Activated naive CD4-positive, alpha-beta T cell treated with anti-CD3 and anti-CD28 coated beads for 36 hours (primary cell): Measurements from ENCODE around the gene BNIP5. TPM values are rescaled to one million over a fixed set of nuclear protein-coding genes. Genes with fewer than 3 reads are reported as not detected.

ENCODE experiments used
- CTCF ChIA-PET: fragments of 350-600 bp; sonication (Branson Sonifier 250); formaldehyde crosslinking; loops from one replicate; lab custom pipeline; 2021; ENCODE audit warnings: antibody characterized with exemption; lab: Charles Lee
- DNase-seq: peaks from one replicate; pipeline ENCODE4 v3.0.0-alpha.2; 2020
- H3K27ac Mint-ChIP-seq: one replicate; pipeline ENCODE4 v1.8.0; 2021; ENCODE audit warnings: mild to moderate bottlenecking, mixed read lengths
- H3K27me3 Mint-ChIP-seq: one replicate; pipeline ENCODE4 v1.8.0; 2021; ENCODE audit warnings: low read depth, mixed read lengths
- H3K36me3 Mint-ChIP-seq: one replicate; pipeline ENCODE4 v1.8.0; 2021; ENCODE audit warnings: low read depth, mixed read lengths
- H3K4me1 Mint-ChIP-seq: one replicate; pipeline ENCODE4 v1.8.0; 2021; ENCODE audit warnings: low read depth, mixed read lengths
- H3K4me3 Mint-ChIP-seq: one replicate; pipeline ENCODE4 v1.8.0; 2021; ENCODE audit warnings: mild to moderate bottlenecking, moderate library complexity, mixed read lengths
- H3K9me3 Mint-ChIP-seq: one replicate; pipeline ENCODE4 v1.8.0; 2021; ENCODE audit warnings: mixed read lengths
- intact Hi-C: fragments of 100-400 bp; cut with micrococcal nuclease; formaldehyde crosslinking; loops from one replicate; pipeline ENCODE4 v1.15.1; 2023
- total RNA-seq, 2 experiments: library from RNA; stranded (reverse); gene quantifications; one replicate each; pipeline ENCODE4 v1.2.3, GENCODE V29; 2021

The BNIP5 gene
- total RNA-seq, 2 experiments from 2014 or later: not detected

GRCh38 chr6:36277946-36278470 lies 58.7 kb downstream of the BNIP5 start:
- no peak for DNase-seq
- Mint-ChIP-seq H3K27me3 (peaks cover 8% of the 10 kb centered on the region), H3K4me1 (no peaks in the 10 kb centered on the region), H3K27ac (no peak overlapping the region), H3K36me3 (no peaks in the 10 kb centered on the region), H3K9me3 (no peaks in the 10 kb centered on the region), H3K4me3 (no peak overlapping the region)
- CTCF ChIA-PET: no interaction called here
- intact Hi-C loops: no loop called here

- no peaks in the 10 kb centered on the region for H3K4me1 Mint-ChIP-seq
- no peak overlapping the region for H3K4me3 Mint-ChIP-seq
- peaks cover 7% of the 10 kb centered on the region for H3K27me3 Mint-ChIP-seq
- H3K27ac Mint-ChIP-seq: no peak overlapping the region
- no peaks in the 10 kb centered on the region for H3K9me3 Mint-ChIP-seq
- no peak for DNase-seq
- CTCF ChIA-PET: no interaction called here
- H3K36me3 Mint-ChIP-seq: no peaks in the 10 kb centered on the region
- intact Hi-C loops: no loop called here
Measured at GRCh38 chr6:36276581-36277536, 59.8 kb downstream of the BNIP5 start.

- Mint-ChIP-seq H3K27me3 (peaks cover 2% of the 10 kb centered on the region), H3K9me3 (no peaks in the 10 kb centered on the region), H3K27ac (no peak overlapping the region), H3K4me3 (no peak overlapping the region), H3K4me1 (no peaks in the 10 kb centered on the region), H3K36me3 (no peaks in the 10 kb centered on the region)
- CTCF ChIA-PET: no interaction called here
- DNase-seq: no peak
- intact Hi-C loops: no loop called here
Measured at GRCh38 chr6:36273802-36274514, 62.7 kb downstream of the BNIP5 start.

GRCh38 chr6:36273067-36273466 lies 63.6 kb downstream of the BNIP5 start:
- H3K27ac Mint-ChIP-seq: no peak overlapping the region
- H3K4me1 Mint-ChIP-seq: no peaks in the 10 kb centered on the region
- H3K27me3 Mint-ChIP-seq: peaks cover 2% of the 10 kb centered on the region
- no peak for DNase-seq
- no peaks in the 10 kb centered on the region for H3K9me3 Mint-ChIP-seq
- CTCF ChIA-PET: no interaction called here
- H3K36me3 Mint-ChIP-seq: no peaks in the 10 kb centered on the region
- H3K4me3 Mint-ChIP-seq: no peak overlapping the region
- intact Hi-C loops: no loop called here

GRCh38 chr6:36272234-36272633 lies 64.5 kb downstream of the BNIP5 start:
- Mint-ChIP-seq H3K27ac (no peak overlapping the region), H3K36me3 (no peaks in the 10 kb centered on the region), H3K4me1 (no peaks in the 10 kb centered on the region), H3K4me3 (no peak overlapping the region), H3K27me3 (peaks cover 2% of the 10 kb centered on the region), H3K9me3 (no peaks in the 10 kb centered on the region)
- DNase-seq: no peak
- CTCF ChIA-PET: interaction anchor here (1.3 to 1.6 kb wide), 2 partner anchors 30 to 69 kb away, joined by 3 to 4 read pairs; no protein-coding TSS in a partner anchor
- intact Hi-C loops: no loop called here

- H3K4me3 Mint-ChIP-seq: no peak within 1 kb of the TSS
- H3K27me3 Mint-ChIP-seq: peaks cover 2% of the 10 kb centered on the region
- no peak within 1 kb of the TSS for H3K27ac Mint-ChIP-seq
- no peaks in the 10 kb centered on the region for H3K4me1 Mint-ChIP-seq
- intact Hi-C loops: no loop called here
- CTCF ChIA-PET: no interaction called here
- H3K9me3 Mint-ChIP-seq: no peaks in the 10 kb centered on the region
- DNase-seq: no peak
- no peaks in the 10 kb centered on the region for H3K36me3 Mint-ChIP-seq
Measured at GRCh38 chr6:36269834-36270705, 66.6 kb downstream of the BNIP5 start, which contains the start of gene PNPLA1. TSS of gene PNPLA1 (plus strand) at chr6:36270060. CDS start at chr6:36270460, 400 bp downstream.

GRCh38 chr6:36268478-36269275 lies 68.0 kb downstream of the BNIP5 start:
- Mint-ChIP-seq H3K4me3 (no peak overlapping the region), H3K4me1 (no peaks in the 10 kb centered on the region), H3K27me3 (peaks cover 2% of the 10 kb centered on the region), H3K9me3 (no peaks in the 10 kb centered on the region), H3K36me3 (no peaks in the 10 kb centered on the region), H3K27ac (no peak overlapping the region)
- CTCF ChIA-PET: no interaction called here
- DNase-seq: no peak
- intact Hi-C loops: no loop called here

- no peak for DNase-seq
- Mint-ChIP-seq H3K9me3 (no peaks in the 10 kb centered on the region), H3K4me3 (no peak overlapping the region), H3K36me3 (no peaks in the 10 kb centered on the region), H3K27ac (no peak overlapping the region), H3K27me3 (peaks cover 2% of the 10 kb centered on the region), H3K4me1 (no peaks in the 10 kb centered on the region)
- intact Hi-C loops: no loop called here
- CTCF ChIA-PET: no interaction called here
Measured at GRCh38 chr6:36267731-36268477, 68.8 kb downstream of the BNIP5 start.

GRCh38 chr6:36266913-36267644 lies 69.6 kb downstream of the BNIP5 start:
- Mint-ChIP-seq H3K4me1 (no peaks in the 10 kb centered on the region), H3K9me3 (no peaks in the 10 kb centered on the region), H3K27me3 (peaks cover 2% of the 10 kb centered on the region), H3K4me3 (no peak overlapping the region), H3K36me3 (no peaks in the 10 kb centered on the region), H3K27ac (no peak overlapping the region)
- DNase-seq: no peak
- intact Hi-C loops: no loop called here
- CTCF ChIA-PET: no interaction called here
